MG63 (cell line): ENCODE results near the gene ITGA8. TPM values are rescaled to one million over a fixed set of nuclear protein-coding genes. Genes with fewer than 3 reads are reported as not detected.
"Not testable (repeated sequence)": the region's sequence is repeated elsewhere in the genome, so short reads cannot be mapped to it uniquely, and the experiment has no call there.

ENCODE experiments used
- DNase-seq: peaks from one replicate; pipeline ENCODE4 v3.0.0-alpha.2; 2020
- H3K27me3 ChIP-seq: fragments of 250-450 bp; sonication (Bioruptor Pico); 2 replicates; pipeline ENCODE4 v1.5.1; 2020; ENCODE audit warnings: mild to moderate bottlenecking, moderate library complexity
- H3K36me3 ChIP-seq: fragments of 250-450 bp; sonication (Bioruptor Pico); 2 replicates; pipeline ENCODE4 v1.5.1; 2020; ENCODE audit warnings: mild to moderate bottlenecking, moderate library complexity
- H3K4me3 ChIP-seq: fragments of 250-450 bp; sonication (Bioruptor Pico); 2 replicates; pipeline ENCODE4 v1.5.1; 2020; ENCODE audit warnings: mild to moderate bottlenecking, moderate library complexity
- H3K9me3 ChIP-seq: fragments of 250-450 bp; sonication (Bioruptor Pico); 2 replicates; pipeline ENCODE4 v1.5.1; 2020; ENCODE audit warnings: mild to moderate bottlenecking, moderate library complexity
- total RNA-seq: library from RNA; depleted of rRNA; stranded (reverse); fragments of >200 nt; shearing (Covaris generic); gene quantifications from 2 replicates; pipeline ENCODE4 v1.2.3, GENCODE V29; 2014; ENCODE audit warnings: low replicate concordance

Gene ITGA8
- total RNA-seq, 1 experiment from 2014 or later: 0.03 TPM

GRCh38 chr10:15562578-15562977, 157.1 kb downstream of the ITGA8 start:
- Histone ChIP-seq H3K4me3 (no peak overlapping the region), H3K36me3 (no peaks in the 10 kb centered on the region), H3K27me3 (no peaks in the 10 kb centered on the region; the same call in 1 of the 2 replicates), H3K9me3 (no peaks in the 10 kb centered on the region)
- no peak for DNase-seq

- Histone ChIP-seq H3K9me3 (no peaks in the 10 kb centered on the region), H3K4me3 (no peak overlapping the region), H3K36me3 (no peaks in the 10 kb centered on the region), H3K27me3 (no peaks in the 10 kb centered on the region; the same call in 1 of the 2 replicates)
- DNase-seq: no peak
Observed at GRCh38 chr10:15562116-15562515, 157.6 kb downstream of the ITGA8 start.

GRCh38 chr10:15558136-15558535, 161.6 kb downstream of the ITGA8 start:
- Histone ChIP-seq H3K36me3 (no peaks in the 10 kb centered on the region), H3K27me3 (no peaks in the 10 kb centered on the region; the same call in 1 of the 2 replicates), H3K9me3 (no peaks in the 10 kb centered on the region), H3K4me3 (no peak overlapping the region)
- no peak for DNase-seq

- H3K4me3 ChIP-seq, H3K9me3 ChIP-seq, H3K27me3 ChIP-seq, H3K36me3 ChIP-seq, DNase-seq: not testable (repeated sequence)
Observed at GRCh38 chr10:15557168-15557567, 162.6 kb downstream of the ITGA8 start.

- Histone ChIP-seq H3K36me3 (no peaks in the 10 kb centered on the region), H3K4me3 (no peak overlapping the region), H3K9me3 (no peaks in the 10 kb centered on the region), H3K27me3 (no peaks in the 10 kb centered on the region)
- no peak for DNase-seq
Observed at GRCh38 chr10:15550950-15551349, 168.8 kb downstream of the ITGA8 start.

- no peaks in the 10 kb centered on the region for H3K27me3 ChIP-seq
- H3K36me3 ChIP-seq: no peaks in the 10 kb centered on the region
- H3K9me3 ChIP-seq: 0 out of 2 replicates have a peak, but pooled peaks cover 3% of the 10 kb centered on the region
- H3K4me3 ChIP-seq: no peak overlapping the region
- no peak for DNase-seq
Observed at GRCh38 chr10:15548331-15548730, 171.4 kb downstream of the ITGA8 start.

- no peak for DNase-seq
- Histone ChIP-seq H3K27me3 (no peaks in the 10 kb centered on the region), H3K9me3 (0 out of 2 replicates have a peak, but pooled peaks cover 3% of the 10 kb centered on the region), H3K4me3 (no peak overlapping the region), H3K36me3 (no peaks in the 10 kb centered on the region)
Observed at GRCh38 chr10:15546606-15547005, 173.1 kb downstream of the ITGA8 start.

- no peak for DNase-seq
- H3K4me3 ChIP-seq: no peak overlapping the region
- H3K27me3 ChIP-seq: no peaks in the 10 kb centered on the region
- 0 out of 2 replicates have a peak, but pooled peaks cover 3% of the 10 kb centered on the region for H3K9me3 ChIP-seq
- no peaks in the 10 kb centered on the region for H3K36me3 ChIP-seq
Observed at GRCh38 chr10:15545884-15546283, 173.8 kb downstream of the ITGA8 start.

- Histone ChIP-seq H3K36me3 (no peaks in the 10 kb centered on the region), H3K27me3 (no peaks in the 10 kb centered on the region), H3K9me3 (peaks cover 3% of the 10 kb centered on the region; the same call in 1 of the 2 replicates), H3K4me3 (no peak overlapping the region)
- DNase-seq: no peak
Observed at GRCh38 chr10:15545266-15545665, 174.5 kb downstream of the ITGA8 start.

- Histone ChIP-seq H3K36me3 (no peaks in the 10 kb centered on the region), H3K9me3 (peaks cover 3% of the 10 kb centered on the region; the same call in 1 of the 2 replicates), H3K27me3 (no peaks in the 10 kb centered on the region), H3K4me3 (no peak overlapping the region)
- DNase-seq: no peak
Observed at GRCh38 chr10:15543994-15544393, 175.7 kb downstream of the ITGA8 start.

- Histone ChIP-seq H3K4me3 (no peak overlapping the region), H3K27me3 (no peaks in the 10 kb centered on the region), H3K9me3 (peaks cover 3% of the 10 kb centered on the region; the same call in 1 of the 2 replicates), H3K36me3 (no peaks in the 10 kb centered on the region)
- DNase-seq: no peak
Observed at GRCh38 chr10:15542817-15543216, 176.9 kb downstream of the ITGA8 start.

- H3K36me3 ChIP-seq: no peaks in the 10 kb centered on the region
- no peak for DNase-seq
Observed at GRCh38 chr10:15541376-15541775, 178.3 kb downstream of the ITGA8 start.

GRCh38 chr10:15540727-15541126, 179.0 kb downstream of the ITGA8 start:
- Histone ChIP-seq H3K27me3 (no peaks in the 10 kb centered on the region), H3K36me3 (no peaks in the 10 kb centered on the region), H3K4me3 (no peak overlapping the region), H3K9me3 (peaks cover 3% of the 10 kb centered on the region; the same call in 1 of the 2 replicates)
- DNase-seq: no peak

More at GRCh38 chr10:15541376-15541775, 178.3 kb downstream of the ITGA8 start:
- H3K9me3 ChIP-seq: peaks cover 3% of the 10 kb centered on the region; the same call in 1 of the 2 replicates
- H3K27me3 ChIP-seq: no peaks in the 10 kb centered on the region
- H3K4me3 ChIP-seq: no peak overlapping the region

GRCh38 chr10:15539262-15539661, 180.5 kb downstream of the ITGA8 start:
- no peaks in the 10 kb centered on the region; the same call in 1 of the 2 replicates for H3K9me3 ChIP-seq
- H3K4me3 ChIP-seq: no peak overlapping the region
- no peaks in the 10 kb centered on the region for H3K27me3 ChIP-seq
- H3K36me3 ChIP-seq: no peaks in the 10 kb centered on the region
- peak; percentile 58 for DNase-seq

- H3K27me3 ChIP-seq, H3K36me3 ChIP-seq, H3K4me3 ChIP-seq, DNase-seq, H3K9me3 ChIP-seq: not testable (repeated sequence)
Observed at GRCh38 chr10:15534928-15535538, 184.7 kb downstream of the ITGA8 start.

GRCh38 chr10:15531927-15532722, 187.6 kb downstream of the ITGA8 start:
- Histone ChIP-seq H3K4me3 (no peak overlapping the region), H3K27me3 (no peaks in the 10 kb centered on the region), H3K9me3 (no peaks in the 10 kb centered on the region), H3K36me3 (no peaks in the 10 kb centered on the region)
- DNase-seq: no peak

- Histone ChIP-seq H3K36me3 (no peaks in the 10 kb centered on the region), H3K4me3 (no peak overlapping the region), H3K9me3 (no peaks in the 10 kb centered on the region), H3K27me3 (no peaks in the 10 kb centered on the region)
- no peak for DNase-seq
Observed at GRCh38 chr10:15528859-15529239, 190.9 kb downstream of the ITGA8 start.

GRCh38 chr10:15526754-15527153, 193.0 kb downstream of the ITGA8 start:
- no peak overlapping the region for H3K4me3 ChIP-seq
- no peak for DNase-seq
- H3K36me3 ChIP-seq: no peaks in the 10 kb centered on the region
- no peaks in the 10 kb centered on the region for H3K9me3 ChIP-seq
- no peaks in the 10 kb centered on the region for H3K27me3 ChIP-seq
